OCI-LY7 (cell line): ENCODE results near the gene SCAMP5.

Experiments
- CTCF ChIP-seq: fragments of 200-600 bp; sonication (generic); conservative IDR thresholded peaks from 2 replicates; pipeline ENCODE4 v1.5.1; 2014; ENCODE audit warnings: mild to moderate bottlenecking, antibody characterized with exemption, low read length, moderate library complexity, mixed read lengths
- EZH2phosphoT487 ChIP-seq: fragments of 200-600 bp; sonication (generic); IDR thresholded peaks from 2 replicates; pipeline ENCODE4 v1.6.1; 2018; ENCODE audit warnings: low read depth, borderline replicate concordance, mild to moderate bottlenecking, mixed run types, antibody characterized with exemption, low read length, moderate library complexity, mixed read lengths

DNA sequence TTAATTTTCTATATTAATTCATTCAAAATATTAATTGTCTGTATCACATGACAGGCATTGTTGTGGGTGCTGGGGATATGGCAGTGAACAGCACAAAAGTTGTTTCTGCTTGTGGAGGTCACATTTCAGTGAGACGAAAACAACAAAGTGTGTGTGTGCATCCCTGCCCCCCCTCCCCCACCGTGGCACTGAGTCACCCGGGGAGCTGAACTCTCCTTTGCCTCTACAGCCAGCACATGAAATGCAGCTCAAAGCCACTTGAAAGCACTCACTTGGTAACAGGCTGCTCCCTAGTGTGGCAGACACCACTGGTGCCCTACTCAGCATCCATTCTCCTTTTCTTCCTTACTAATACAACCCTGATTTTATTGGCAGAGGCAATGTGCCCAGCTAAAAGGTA, 16.9 kb upstream of the SCAMP5 start:
- no peak for TF ChIP-seq CTCF
- TF ChIP-seq EZH2phosphoT487 = no peak
